Measurements from ENCODE around the gene UCMA.

- TF ChIP-seq CTCF (IDR thresholded peaks at IDR 0.05; ENCODE audit: low read depth, low read length, missing input control) (no peak), RAD21 (IDR thresholded peaks at IDR 0.05) (no peak), NR2F2 (IDR thresholded peaks at IDR 0.05) (no peak), FOXA1 (IDR thresholded peaks at IDR 0.05) (no peak), TAF1 (conservative IDR thresholded peaks at IDR 0.05) (no peak), HNF4G (IDR thresholded peaks at IDR 0.05) (no peak), RXRA (IDR thresholded peaks at IDR 0.05) (no peak), JUND (IDR thresholded peaks at IDR 0.05) (no peak), REST (IDR thresholded peaks at IDR 0.05) (no peak), ATF3 (IDR thresholded peaks at IDR 0.05) (no peak)
Observed at GRCh38 chr10:13247784-13248183, 13.6 kb upstream of the UCMA start.

Data from liver (tissue), 3 donors.